Neuronal stem cell (in vitro differentiated cells): Measurements from ENCODE around the gene KRT26.

ENCODE experiments used
- DNase-seq: peaks from one replicate; pipeline ENCODE4 v3.0.0-alpha.2; 2013; ENCODE audit warnings: low spot score
- H2AFZ ChIP-seq: one replicate; pipeline ENCODE4 v1.6.1; 2013; ENCODE audit warnings: mild to moderate bottlenecking, low read length, inconsistent platforms
- H2AK5ac ChIP-seq: 2 replicates; pipeline ENCODE4 v1.6.1; 2013; ENCODE audit warnings: low read depth, mild to moderate bottlenecking, inconsistent platforms, low read length, moderate library complexity, mixed read lengths
- H2BK120ac ChIP-seq: 2 replicates; pipeline ENCODE4 v1.6.1; 2013; ENCODE audit warnings: low read depth, mild to moderate bottlenecking, inconsistent platforms, low read length, moderate library complexity, mixed read lengths
- H2BK12ac ChIP-seq: one replicate; pipeline ENCODE4 v1.6.1; 2013; ENCODE audit warnings: low read length, inconsistent platforms
- H2BK15ac ChIP-seq: 2 replicates; pipeline ENCODE4 v1.6.1; 2013; ENCODE audit warnings: mild to moderate bottlenecking, low read length, inconsistent platforms, mixed read lengths
- H2BK5ac ChIP-seq: one replicate; pipeline ENCODE4 v1.6.1; 2013; ENCODE audit warnings: inconsistent platforms, mild to moderate bottlenecking, low read length, moderate library complexity
- H3K14ac ChIP-seq: one replicate; pipeline ENCODE4 v1.6.1; 2013; ENCODE audit warnings: low read length, inconsistent platforms
- H3K18ac ChIP-seq: 2 replicates; pipeline ENCODE4 v1.6.1; 2013; ENCODE audit warnings: low read length, inconsistent platforms
- H3K23ac ChIP-seq: 2 replicates; pipeline ENCODE4 v1.6.1; 2013; ENCODE audit warnings: low read depth, mild to moderate bottlenecking, mixed read lengths, low read length, inconsistent platforms; ENCODE audit not compliant: poor library complexity
- H3K27ac ChIP-seq: replicated peaks from 3 replicates; pipeline ENCODE4 v1.5.1; 2013; ENCODE audit warnings: low read length, inconsistent platforms
- H3K27me3 ChIP-seq, 3 experiments: 2 replicates each; pipeline ENCODE4 v1.6.1; 2013; ENCODE audit warnings: low read length in 3 of 3, mild to moderate bottlenecking in 2 of 3, inconsistent platforms in 1 of 3, low read depth in 1 of 3, mixed read lengths in 1 of 3, moderate library complexity in 1 of 3; ENCODE audit not compliant: control insufficient read depth in 3 of 3, insufficient read depth in 3 of 3
- H3K36me3 ChIP-seq, 2 donors: replicated peaks in 1 of 2; 2 replicates each; pipeline ENCODE4 v1.6.1; 2013; ENCODE audit warnings: low read length in 2 of 2; ENCODE audit not compliant: control insufficient read depth in 2 of 2, insufficient read depth in 2 of 2
- H3K4ac ChIP-seq: 2 replicates; pipeline ENCODE4 v1.6.1; 2013; ENCODE audit warnings: inconsistent platforms, mild to moderate bottlenecking, low read length, moderate library complexity
- H3K4me1 ChIP-seq, 2 donors: 1 replicate in 1 of 2; 2 replicates in 1 of 2; pipeline ENCODE4 v1.6.1; 2013; ENCODE audit warnings: low read length in 2 of 2, low read depth in 1 of 2; ENCODE audit not compliant: control insufficient read depth in 2 of 2, insufficient read depth in 1 of 2
- H3K4me2 ChIP-seq: one replicate; pipeline ENCODE4 v1.6.1; 2013; ENCODE audit warnings: mild to moderate bottlenecking, low read length, inconsistent platforms; ENCODE audit not compliant: insufficient read depth, poor library complexity, severe bottlenecking
- H3K4me3 ChIP-seq, 2 donors: 2 replicates each; pipeline ENCODE4 v1.5.1; 2013; ENCODE audit warnings: low read length in 2 of 2, mild to moderate bottlenecking in 2 of 2, inconsistent platforms in 1 of 2, moderate library complexity in 1 of 2
- H3K79me1 ChIP-seq: one replicate; pipeline ENCODE4 v1.6.1; 2013; ENCODE audit warnings: low read depth, mild to moderate bottlenecking, inconsistent platforms, low read length, moderate library complexity
- H3K9ac ChIP-seq: one replicate; pipeline ENCODE4 v1.6.1; 2013; ENCODE audit warnings: mild to moderate bottlenecking, low read depth, low read length, inconsistent platforms; ENCODE audit not compliant: poor library complexity
- H3K9me3 ChIP-seq, 2 donors: replicated peaks in 1 of 2; 2 replicates each; pipeline versions ENCODE3 to v1.6.1; 2013; ENCODE audit warnings: low read length in 2 of 2, mild to moderate bottlenecking in 2 of 2, inconsistent platforms in 1 of 2, low read depth in 1 of 2, mixed read lengths in 1 of 2, moderate library complexity in 1 of 2; ENCODE audit not compliant: control insufficient read depth in 2 of 2, insufficient read depth in 1 of 2
- H4K8ac ChIP-seq: one replicate; pipeline ENCODE4 v1.6.1; 2013; ENCODE audit warnings: low read depth, mild to moderate bottlenecking, inconsistent platforms, low read length, moderate library complexity
- H4K91ac ChIP-seq: one replicate; pipeline ENCODE4 v1.6.1; 2013; ENCODE audit warnings: low read length, low read depth, mild to moderate bottlenecking, inconsistent platforms; ENCODE audit not compliant: poor library complexity
- WGBS, 2 donors: extraction: QIAGEN DNeasy Blood & Tissue Kit; methylation state at CpG; one replicate each; pipeline ENCODE4 v1.1.7; 2013; ENCODE audit warnings: missing lambda C conversion rate in 2 of 2, mixed read lengths in 1 of 2; ENCODE audit not compliant: insufficient read length in 2 of 2, insufficient replicate concordance in 1 of 2; ENCODE audit errors: extremely low coverage in 2 of 2; 5-methylcytosine and 5-hydroxymethylcytosine counted together

The KRT26 gene

DNA sequence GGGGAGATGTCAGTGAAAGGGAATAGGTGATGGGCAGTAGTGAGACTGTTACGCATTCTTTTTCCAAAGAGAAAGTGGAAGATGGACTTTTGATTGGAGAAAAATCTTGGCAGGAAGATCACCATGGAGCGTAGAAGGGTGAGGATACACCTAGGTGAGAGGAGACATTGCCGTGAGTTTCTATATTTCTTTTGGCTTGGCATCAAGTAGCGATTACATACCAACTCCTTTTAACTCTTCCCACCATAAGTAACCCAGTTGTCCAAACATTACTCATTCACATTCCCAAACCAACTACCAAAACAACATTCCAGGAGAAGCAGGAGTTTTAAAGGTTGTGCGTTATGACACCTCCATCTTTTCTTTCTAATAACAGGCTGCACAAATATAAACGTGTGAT, 38.5 kb upstream of the KRT26 start:
- Histone ChIP-seq H3K9ac (no peak overlapping the region), H3K27me3 (peaks cover 0 to 35% (median 2%) of the 10 kb centered on the region in 3 experiments), H3K14ac (no peak overlapping the region), H3K9me3 (no peaks in the 10 kb centered on the region), H3K79me1 (no peaks in the 10 kb centered on the region), H4K91ac (no peak overlapping the region), H2BK5ac (no peak overlapping the region), H3K36me3 (no peaks in the 10 kb centered on the region), H2BK120ac (no peak overlapping the region), H3K18ac (no peak overlapping the region), H2BK12ac (no peak overlapping the region), H4K8ac (no peak overlapping the region), H3K27ac (no peak overlapping the region), H2AK5ac (no peak overlapping the region), H3K4me2 (no peak overlapping the region), H2BK15ac (no peak overlapping the region), H3K4me1 (no peaks in the 10 kb centered on the region), H3K23ac (no peak overlapping the region), H3K4ac (no peak overlapping the region), H2AFZ (no peak overlapping the region), H3K4me3 (no peak overlapping the region)
- no peak for DNase-seq
- WGBS, 2 donors = no CpG with 5 or more reads among the region's 6 CpGs

DNA sequence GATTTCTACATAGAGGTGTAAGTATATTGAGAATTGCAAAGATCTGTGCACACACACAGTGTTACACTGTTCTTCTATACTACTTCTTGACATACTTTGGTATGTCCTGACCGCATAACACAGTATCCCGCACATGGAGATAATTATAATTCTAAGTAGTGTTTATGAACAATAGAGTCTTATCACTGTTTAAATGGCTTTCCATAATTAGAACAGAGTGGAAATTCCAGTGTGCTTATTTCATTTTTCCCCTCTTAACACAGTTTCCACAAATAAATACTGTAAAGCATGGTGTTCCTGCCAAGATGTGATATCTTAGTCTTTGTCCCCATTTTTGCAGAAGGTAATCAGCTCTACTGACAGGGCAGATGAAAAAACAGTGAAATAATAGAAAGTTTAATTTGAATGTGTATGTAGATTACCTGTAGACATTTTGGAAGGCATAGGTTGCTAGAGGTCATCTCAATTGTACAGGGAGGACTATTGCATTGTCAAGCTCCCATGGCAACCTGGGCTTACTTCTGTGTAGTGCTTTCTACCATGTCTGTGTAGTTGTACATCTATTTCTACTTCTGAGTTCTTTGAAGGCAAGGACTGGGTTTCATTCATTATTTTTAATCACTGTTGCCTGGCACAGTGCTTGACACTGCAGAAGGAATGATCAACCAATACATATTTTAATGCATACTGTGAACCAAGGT, 37.9 kb upstream of the KRT26 start:
- Histone ChIP-seq H3K18ac (no peak overlapping the region), H3K4me1 (no peaks in the 10 kb centered on the region), H3K4me3 (no peak overlapping the region), H4K91ac (no peak overlapping the region), H2AK5ac (no peak overlapping the region), H3K23ac (no peak overlapping the region), H3K4me2 (no peak overlapping the region), H3K9me3 (no peaks in the 10 kb centered on the region), H3K9ac (no peak overlapping the region), H4K8ac (no peak overlapping the region), H3K36me3 (no peaks in the 10 kb centered on the region), H3K79me1 (no peaks in the 10 kb centered on the region), H2BK5ac (no peak overlapping the region), H3K4ac (no peak overlapping the region), H3K14ac (no peak overlapping the region), H2BK15ac (no peak overlapping the region), H2BK120ac (no peak overlapping the region), H2BK12ac (no peak overlapping the region), H3K27me3 (peaks cover 0 to 35% (median 2%) of the 10 kb centered on the region in 3 experiments), H3K27ac (no peak overlapping the region), H2AFZ (no peak overlapping the region)
- no CpG with 5 or more reads among the region's 2 CpGs for WGBS, 2 donors
- DNase-seq = no peak

DNA sequence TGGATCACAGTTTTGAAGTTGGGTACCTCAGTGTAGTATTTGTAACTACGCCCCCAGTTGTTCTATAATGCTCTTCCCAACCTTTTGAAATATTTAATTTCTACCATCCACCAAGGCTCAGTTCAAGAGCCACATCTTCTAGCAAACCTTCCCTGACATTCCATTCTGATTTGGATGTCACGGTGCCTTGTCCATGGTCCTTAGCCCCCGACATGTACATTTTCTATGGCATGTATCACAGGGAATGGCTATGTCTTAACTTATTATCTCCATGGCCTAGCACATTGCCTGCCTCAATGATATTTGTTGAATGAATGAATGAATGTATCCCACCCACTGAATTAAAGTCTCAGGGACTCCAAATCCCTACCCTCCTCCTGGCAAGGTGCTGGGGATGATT, 34.1 kb upstream of the KRT26 start:
- H2BK15ac ChIP-seq = no peak overlapping the region
- no peak overlapping the region for H2BK120ac ChIP-seq
- no CpG with 5 or more reads among the region's 3 CpGs for WGBS, 2 donors
- H3K36me3 ChIP-seq = no peaks in the 10 kb centered on the region
- H2BK5ac ChIP-seq = no peak overlapping the region
- no peak overlapping the region for H3K14ac ChIP-seq
- no peak overlapping the region for H2AFZ ChIP-seq
- no peak overlapping the region for H2AK5ac ChIP-seq
- H3K27ac ChIP-seq = no peak overlapping the region
- H3K4me1 ChIP-seq = no peaks in the 10 kb centered on the region
- H3K18ac ChIP-seq = no peak overlapping the region
- no peak overlapping the region for H3K23ac ChIP-seq
- H4K8ac ChIP-seq = no peak overlapping the region
- no peak overlapping the region for H3K4me3 ChIP-seq
- no peak for DNase-seq
- H3K4ac ChIP-seq = no peak overlapping the region
- H3K79me1 ChIP-seq = no peaks in the 10 kb centered on the region
- H3K27me3 ChIP-seq = peaks cover 0 to 40% (median 6%) of the 10 kb centered on the region in 3 experiments
- H3K9me3 ChIP-seq = no peaks in the 10 kb centered on the region
- H2BK12ac ChIP-seq = no peak overlapping the region
- no peak overlapping the region for H3K4me2 ChIP-seq
- no peak overlapping the region for H4K91ac ChIP-seq
- no peak overlapping the region for H3K9ac ChIP-seq

DNA sequence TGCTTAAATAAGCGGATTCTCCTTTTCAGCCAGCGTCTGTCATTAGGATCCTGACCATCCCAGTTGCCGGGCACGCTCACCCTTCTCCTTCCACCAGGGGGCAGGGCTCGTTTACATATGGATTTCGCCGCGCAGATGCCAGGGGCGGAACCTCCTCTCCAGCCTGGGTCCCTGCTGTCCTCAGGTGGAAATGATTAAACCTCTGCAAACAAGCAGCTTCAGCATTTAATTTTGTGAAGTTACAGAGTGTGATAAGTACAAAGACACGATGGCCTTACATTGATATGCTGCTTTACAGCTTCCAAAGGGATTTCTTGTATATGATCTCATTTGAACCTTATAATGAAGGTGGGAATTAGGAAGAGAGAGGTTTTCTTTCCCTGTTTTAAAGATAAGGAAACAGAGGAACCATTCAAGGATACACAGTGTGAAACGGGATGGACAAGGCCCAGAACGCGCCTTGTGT, 31.6 kb upstream of the KRT26 start:
- H3K4ac ChIP-seq = no peak overlapping the region
- H3K27me3 ChIP-seq = peaks cover 0 to 48% (median 4%) of the 10 kb centered on the region in 3 experiments
- no CpG with 5 or more reads among the region's 13 CpGs for WGBS, 2 donors
- no peak overlapping the region for H2BK5ac ChIP-seq
- no peak overlapping the region for H4K91ac ChIP-seq
- H2AK5ac ChIP-seq = no peak overlapping the region
- DNase-seq = peak; percentile 73
- H3K9me3 ChIP-seq = no peaks in the 10 kb centered on the region
- H3K14ac ChIP-seq = no peak overlapping the region
- no peaks in the 10 kb centered on the region for H3K4me1 ChIP-seq
- H3K4me3 ChIP-seq = no peak overlapping the region
- H3K36me3 ChIP-seq = no peaks in the 10 kb centered on the region
- H2BK120ac ChIP-seq = no peak overlapping the region
- H3K18ac ChIP-seq = no peak overlapping the region
- H3K79me1 ChIP-seq = no peaks in the 10 kb centered on the region
- no peak overlapping the region for H2BK15ac ChIP-seq
- no peak overlapping the region for H3K9ac ChIP-seq
- no peak overlapping the region for H3K23ac ChIP-seq
- no peak overlapping the region for H3K4me2 ChIP-seq
- no peak overlapping the region for H2BK12ac ChIP-seq
- H3K27ac ChIP-seq = no peak overlapping the region
- no peak overlapping the region for H4K8ac ChIP-seq
- no peak overlapping the region for H2AFZ ChIP-seq
